ENCODE results near the gene VRTN. TPM values are rescaled to one million over a fixed set of nuclear protein-coding genes. Genes with fewer than 3 reads are reported as not detected.

The VRTN gene
- total and polyA plus RNA-seq, 2 of the 8 experiments (the other 6 are each of a cell fraction or from before 2014, with no cell fraction given), result 133 to 148 TPM

DNA sequence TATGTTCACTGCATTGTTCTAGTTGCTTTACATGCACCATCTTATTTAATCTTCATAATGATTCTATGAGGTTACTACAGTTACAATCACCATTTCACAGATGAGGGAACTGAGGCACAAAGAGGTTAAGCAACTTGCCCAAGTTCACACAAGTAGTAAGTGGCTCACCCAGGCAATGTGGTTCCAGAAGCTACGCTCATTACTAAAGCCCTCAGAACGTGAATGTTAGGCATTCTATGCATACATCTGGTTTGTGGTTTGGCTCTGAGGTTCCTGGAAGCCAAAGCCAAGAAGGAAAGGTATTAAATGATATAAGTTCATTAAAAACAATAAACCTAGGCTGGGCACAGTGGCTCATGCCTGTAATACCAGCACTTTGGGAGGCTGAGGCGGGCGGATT lies 14.4 kb upstream of the VRTN start:
- POLR2A ChIA-PET (ENCODE audit: partially characterized antibody), result interaction anchor here (1.1 to 3.0 kb wide), 3 partner anchors 8 to 15 kb away, joined by 3 to 17 read pairs (median 5); partner anchors contain the start of gene VRTN
- TF ChIP-seq YY1 (IDR thresholded peaks at IDR 0.05; ENCODE audit: low read depth, low read length) (no peak), RBBP5 (IDR thresholded peaks at IDR 0.05; ENCODE audit: borderline replicate concordance, low read depth, low read length) (no peak), JUND (IDR thresholded peaks at IDR 0.05; ENCODE audit: low read length) (no peak), SAP30 (IDR thresholded peaks at IDR 0.05; ENCODE audit: insufficient read depth, insufficient replicate concordance, low read length) (no peak), POLR2AphosphoS5 (IDR thresholded peaks at IDR 0.05; ENCODE audit: low read depth, low read length) (no peak), KDM4A (IDR thresholded peaks at IDR 0.05; ENCODE audit: low read depth, low read length, severe bottlenecking) (no peak), ASH2L (IDR thresholded peaks at IDR 0.05; ENCODE audit: low read length) (no peak), HDAC6 (IDR thresholded peaks at IDR 0.05; ENCODE audit: low read depth, low read length) (no peak), BRCA1 (IDR thresholded peaks at IDR 0.05; ENCODE audit: low read depth, low read length) (no peak), ZNF274 (IDR thresholded peaks at IDR 0.05; ENCODE audit: borderline replicate concordance, extremely low read depth, low read length) (no peak), TAF7 (optimal IDR thresholded peaks at IDR 0.05; ENCODE audit: borderline replicate concordance, low read depth, low read length) (no peak), EP300 (IDR thresholded peaks at IDR 0.05; ENCODE audit: borderline replicate concordance in 1 of 2, low read depth in 2 of 2, low read length in 2 of 2) (no peak), RFX5 (IDR thresholded peaks at IDR 0.05; ENCODE audit: borderline replicate concordance, low read depth, low read length) (no peak), CEBPB (IDR thresholded peaks at IDR 0.05; ENCODE audit: low read depth, low read length) (no peak), KDM1A (IDR thresholded peaks at IDR 0.05; ENCODE audit: borderline replicate concordance, low read length) (no peak)

More for the DNA sequence above, 14.4 kb upstream of the VRTN start:
- Histone ChIP-seq H3K36me3 (ENCODE audit: control insufficient read depth in 2 of 4, insufficient read depth in 4 of 4, low read length in 3 of 4) (no peaks in the 10 kb centered on the region), H3K9me3 (ENCODE audit: insufficient read depth in 2 of 2, low read depth in 1 of 2, low read length in 1 of 2) (no peaks in the 10 kb centered on the region), H3K18ac (ENCODE audit: extremely low read depth, low read length) (no peak overlapping the region), H3K79me2 (ENCODE audit: control insufficient read depth in 1 of 2, insufficient read depth in 2 of 2, low read length in 2 of 2) (no peaks in the 10 kb centered on the region), H2AFZ (ENCODE audit: low read length) (no peak overlapping the region), H3K23ac (ENCODE audit: insufficient read length) (no peak overlapping the region), H2BK12ac (ENCODE audit: low read depth, low read length) (0 out of 2 replicates have a peak overlapping the region, but pooled peaks have one; percentile 22), H3K9ac (replicated peaks in 1 of 4; ENCODE audit: extremely low read depth in 1 of 4, low read depth in 3 of 4, low read length in 3 of 4) (no peak overlapping the region), H2AK5ac (ENCODE audit: low read depth, low read length) (0 out of 2 replicates have a peak overlapping the region, but pooled peaks have one; percentile 30), H2BK15ac (ENCODE audit: low read length) (no peak overlapping the region), H4K5ac (ENCODE audit: insufficient read length, low read depth, low read length) (no peak overlapping the region), H3K4ac (replicated peaks; ENCODE audit: insufficient read length, low read depth, low read length) (no peak overlapping the region), H3K23me2 (ENCODE audit: low read depth, low read length) (no peaks in the 10 kb centered on the region), H3K27me3 (replicated peaks in 1 of 4; ENCODE audit: control insufficient read depth in 3 of 4, extremely low read depth in 1 of 4, insufficient read depth in 3 of 4, low read length in 3 of 4) (no peaks in the 10 kb centered on the region), H2BK20ac (ENCODE audit: low read length) (peak overlapping the region; percentile 5; the same call in 1 of the 2 replicates), H2BK5ac (ENCODE audit: low read depth, low read length) (no peak overlapping the region), H4K20me1 (replicated peaks in 1 of 2; ENCODE audit: control insufficient read depth in 1 of 2, insufficient read depth in 2 of 2, low read length in 2 of 2) (no peaks in the 10 kb centered on the region), H2BK120ac (replicated peaks; ENCODE audit: low read depth, low read length) (no peak overlapping the region), H4K91ac (replicated peaks; ENCODE audit: insufficient read length, low read length) (no peak overlapping the region), H3K56ac (replicated peaks; ENCODE audit: insufficient read length, low read depth, low read length) (no peak overlapping the region), H3K4me2 (ENCODE audit: insufficient read depth in 1 of 2, low read depth in 2 of 2, low read length in 2 of 2) (no peak overlapping the region), H3K27ac (ENCODE audit: low read depth, low read length) (no peak overlapping the region), H3K79me1 (ENCODE audit: low read depth, low read length) (no peaks in the 10 kb centered on the region), H3K14ac (ENCODE audit: insufficient read length) (no peak overlapping the region), H3K4me1 (replicated peaks in 1 of 4; ENCODE audit: control insufficient read depth in 3 of 4, insufficient read depth in 4 of 4, low read length in 3 of 4) (no peaks in the 10 kb centered on the region; a peak in 2 of 7 replicates), H4K8ac (ENCODE audit: extremely low read depth, insufficient read depth, low read length) (no peak overlapping the region), H3K4me3 (ENCODE audit: extremely low read depth in 1 of 4, insufficient read depth in 2 of 4, low read depth in 3 of 4, low read length in 4 of 4) (no peak overlapping the region)
- CTCF ChIA-PET (ENCODE audit: partially characterized antibody), result interaction anchor here (1.0 to 1.7 kb wide), 3 partner anchors 9 to 123 kb away, joined by 3 to 6 read pairs (median 3); no protein-coding TSS in a partner anchor
- DNase-seq (ENCODE audit: low read depth in 1 of 2, low spot score in 2 of 2) (no peak), FAIRE-seq (no peak)
- WGBS, 2 experiments (ENCODE audit: extremely low coverage in 1 of 2, insufficient coverage in 1 of 2, insufficient read length in 1 of 2, insufficient replicate concordance in 2 of 2, low coverage in 1 of 2, low lambda C conversion rate in 2 of 2, missing lambda C conversion rate in 1 of 2), result 89% methylated on average over 4 of the region's 4 CpGs; no CpG with 5 or more reads in 1 of the 2 experiments
